Progenitor cell of endocrine pancreas (in vitro differentiated cells): ENCODE data around the gene POU2F3. TPM values are rescaled to one million over a fixed set of nuclear protein-coding genes. Genes with fewer than 3 reads are reported as not detected.

Experiments
- DNase-seq: peaks from one replicate; pipeline ENCODE4 v3.0.0; 2021; ENCODE audit warnings: low spot score; ENCODE audit not compliant: unreplicated experiment
- H3K27ac Mint-ChIP-seq: 2 replicates; pipeline ENCODE4 v1.8.0; 2021; ENCODE audit warnings: mild to moderate bottlenecking, moderate library complexity, mixed read lengths
- H3K27me3 Mint-ChIP-seq: 2 replicates; pipeline ENCODE4 v1.8.0; 2021; ENCODE audit warnings: mixed read lengths
- H3K36me3 Mint-ChIP-seq: 2 replicates; pipeline ENCODE4 v1.8.0; 2022; ENCODE audit warnings: mixed read lengths; ENCODE audit not compliant: insufficient read depth
- H3K4me1 Mint-ChIP-seq: 2 replicates; pipeline ENCODE4 v1.8.0; 2021; ENCODE audit warnings: low read depth, mixed read lengths
- H3K4me3 Mint-ChIP-seq: 2 replicates; pipeline ENCODE4 v1.8.0; 2021; ENCODE audit warnings: low read depth, mild to moderate bottlenecking, moderate library complexity, mixed read lengths
- H3K9me3 Mint-ChIP-seq: 2 replicates; pipeline ENCODE4 v1.8.0; 2021; ENCODE audit warnings: low read depth, mixed read lengths
- CTCF ChIP-seq: fragments of 200-600 bp; sonication (generic); IDR thresholded peaks from one replicate; pipeline ENCODE4 v1.5.0; 2021; ENCODE audit warnings: antibody characterized with exemption, mild to moderate bottlenecking; ENCODE audit not compliant: unreplicated experiment
- total RNA-seq: library from RNA; stranded (reverse); gene quantifications from 2 replicates; pipeline ENCODE4 v1.2.1, GENCODE V29; 2021

The POU2F3 gene
- total RNA-seq, 1 donor from 2014 or later = not detected

DNA sequence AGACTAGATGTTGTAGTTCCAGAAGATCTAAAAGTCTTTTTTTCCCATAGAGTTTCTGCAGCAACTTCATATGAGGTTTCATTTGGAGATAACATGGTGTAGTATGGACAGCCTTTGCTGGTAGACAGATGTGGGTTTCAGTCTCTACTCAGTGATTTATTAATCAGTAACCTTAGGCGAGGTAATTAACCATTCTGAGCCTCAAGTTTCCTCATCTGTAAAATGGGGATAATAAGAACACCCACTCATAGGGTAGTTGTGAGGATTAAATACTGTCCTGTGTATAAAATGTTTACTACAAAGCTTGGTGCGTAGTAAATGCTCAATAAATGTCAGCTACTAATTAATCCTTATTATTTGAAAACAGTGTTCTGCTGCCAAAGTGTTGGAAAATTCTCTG is 16.8 kb downstream of the POU2F3 start:
- Mint-ChIP-seq H3K4me1 (peaks cover 9% of the 10 kb centered on the region), H3K27ac (peak overlapping the region; percentile 41), H3K27me3 (peaks cover 72% of the 10 kb centered on the region)

GRCh38 chr11:120257346-120257745 is 17.4 kb downstream of the POU2F3 start:
- H3K4me3 Mint-ChIP-seq = no peak overlapping the region
- peaks cover 73% of the 10 kb centered on the region for H3K27me3 Mint-ChIP-seq
- DNase-seq = no peak
- H3K4me1 Mint-ChIP-seq = peaks cover 9% of the 10 kb centered on the region
- no peaks in the 10 kb centered on the region for H3K9me3 Mint-ChIP-seq
- no peaks in the 10 kb centered on the region for H3K36me3 Mint-ChIP-seq
- no peak overlapping the region for H3K27ac Mint-ChIP-seq
- TF ChIP-seq CTCF = no peak

More for the DNA sequence above, 16.8 kb downstream of the POU2F3 start:
- TF ChIP-seq CTCF = no peak
- DNase-seq = no peak
- Mint-ChIP-seq H3K4me3 (no peak overlapping the region), H3K9me3 (no peaks in the 10 kb centered on the region), H3K36me3 (no peaks in the 10 kb centered on the region)

GRCh38 chr11:120258661-120259060 is 18.7 kb downstream of the POU2F3 start:
- no peak for DNase-seq
- H3K4me3 Mint-ChIP-seq = no peak overlapping the region
- no peak overlapping the region for H3K27ac Mint-ChIP-seq
- H3K36me3 Mint-ChIP-seq = no peaks in the 10 kb centered on the region
- H3K9me3 Mint-ChIP-seq = no peaks in the 10 kb centered on the region
- TF ChIP-seq CTCF = peak; percentile 6
- H3K27me3 Mint-ChIP-seq = peaks cover 69% of the 10 kb centered on the region
- H3K4me1 Mint-ChIP-seq = peaks cover 9% of the 10 kb centered on the region

DNA sequence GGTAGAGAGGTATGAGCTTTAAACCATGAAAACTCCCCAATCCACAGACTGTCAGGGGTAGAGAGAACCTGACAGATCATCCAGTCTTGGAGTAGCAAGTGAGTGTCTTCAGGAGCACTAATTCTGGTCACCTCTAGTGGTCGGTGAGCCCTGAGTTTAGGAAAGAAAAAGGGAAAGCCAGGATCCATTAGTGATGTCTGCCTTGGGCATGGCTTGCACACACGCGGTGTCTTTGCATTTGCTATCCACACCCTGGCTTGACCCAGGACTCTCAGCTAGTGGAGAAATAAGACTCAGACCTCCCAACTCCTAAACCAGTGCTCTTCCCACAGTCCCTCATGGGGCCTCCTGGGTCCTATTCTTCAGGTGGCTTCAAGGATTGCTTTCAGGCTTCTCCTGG is 19.3 kb downstream of the POU2F3 start:
- Mint-ChIP-seq H3K9me3 (no peaks in the 10 kb centered on the region), H3K27ac (no peak overlapping the region), H3K4me1 (peaks cover 9% of the 10 kb centered on the region), H3K27me3 (peaks cover 67% of the 10 kb centered on the region), H3K36me3 (no peaks in the 10 kb centered on the region), H3K4me3 (no peak overlapping the region)
- TF ChIP-seq CTCF = no peak
- no peak for DNase-seq

DNA sequence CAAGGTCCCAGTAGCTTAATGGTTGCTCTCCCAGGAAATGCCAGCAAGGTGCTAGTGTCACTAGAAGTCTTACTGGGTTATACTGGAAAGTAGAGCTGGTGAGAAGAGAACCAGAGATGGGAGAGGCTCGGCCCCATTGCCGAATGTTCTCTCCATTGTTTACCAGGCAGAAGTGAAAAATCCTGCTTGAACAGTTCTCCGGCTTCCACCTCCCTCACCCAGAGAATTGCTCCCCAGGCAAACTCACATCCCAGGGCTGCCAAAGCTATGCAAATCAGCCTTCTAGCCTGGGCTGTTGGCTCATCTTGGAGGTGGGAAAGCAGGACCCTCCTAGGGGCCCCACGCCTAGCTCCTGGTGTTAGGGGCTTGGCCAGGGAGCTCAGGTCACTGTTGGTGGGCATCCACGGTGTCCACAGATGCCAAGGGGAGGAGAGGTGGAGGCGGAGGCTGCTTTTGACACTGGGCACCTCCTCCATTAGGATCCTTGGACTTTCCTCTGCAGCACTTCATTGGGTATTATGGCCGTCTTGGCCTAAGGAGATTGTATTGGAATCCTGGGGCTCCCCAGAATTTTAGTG is 20.1 kb downstream of the POU2F3 start:
- no peaks in the 10 kb centered on the region for H3K9me3 Mint-ChIP-seq
- no peaks in the 10 kb centered on the region for H3K36me3 Mint-ChIP-seq
- DNase-seq = no peak
- no peak overlapping the region for H3K27ac Mint-ChIP-seq
- H3K4me1 Mint-ChIP-seq = peaks cover 7% of the 10 kb centered on the region
- H3K27me3 Mint-ChIP-seq = peaks cover 65% of the 10 kb centered on the region
- H3K4me3 Mint-ChIP-seq = no peak overlapping the region
- TF ChIP-seq CTCF = no peak
